Measurements from ENCODE around the gene TMEM167A. TPM values are rescaled to one million over a fixed set of nuclear protein-coding genes. Genes with fewer than 3 reads are reported as not detected.

TMEM167A gene
- polyA plus RNA-seq, 1 experiment: 149 TPM

GRCh38 chr5:83118471-83118870 is 41.3 kb upstream of the TMEM167A start:
- ChIA-PET POLR2A (no interaction called here), CTCF (no interaction called here)
- TF ChIP-seq, protein P1, sequence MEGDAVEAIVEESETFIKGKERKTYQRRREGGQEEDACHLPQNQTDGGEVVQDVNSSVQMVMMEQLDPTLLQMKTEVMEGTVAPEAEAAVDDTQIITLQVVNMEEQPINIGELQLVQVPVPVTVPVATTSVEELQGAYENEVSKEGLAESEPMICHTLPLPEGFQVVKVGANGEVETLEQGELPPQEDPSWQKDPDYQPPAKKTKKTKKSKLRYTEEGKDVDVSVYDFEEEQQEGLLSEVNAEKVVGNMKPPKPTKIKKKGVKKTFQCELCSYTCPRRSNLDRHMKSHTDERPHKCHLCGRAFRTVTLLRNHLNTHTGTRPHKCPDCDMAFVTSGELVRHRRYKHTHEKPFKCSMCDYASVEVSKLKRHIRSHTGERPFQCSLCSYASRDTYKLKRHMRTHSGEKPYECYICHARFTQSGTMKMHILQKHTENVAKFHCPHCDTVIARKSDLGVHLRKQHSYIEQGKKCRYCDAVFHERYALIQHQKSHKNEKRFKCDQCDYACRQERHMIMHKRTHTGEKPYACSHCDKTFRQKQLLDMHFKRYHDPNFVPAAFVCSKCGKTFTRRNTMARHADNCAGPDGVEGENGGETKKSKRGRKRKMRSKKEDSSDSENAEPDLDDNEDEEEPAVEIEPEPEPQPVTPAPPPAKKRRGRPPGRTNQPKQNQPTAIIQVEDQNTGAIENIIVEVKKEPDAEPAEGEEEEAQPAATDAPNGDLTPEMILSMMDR (IDR thresholded peaks at IDR 0.05; ENCODE audit: low read depth, low read length): no peak
- Histone ChIP-seq H3K27ac (ENCODE audit: low read depth, low read length) (no peak overlapping the region), H3K4me3 (ENCODE audit: low read depth, low read length) (no peak overlapping the region), H3K9me3 (ENCODE audit: control insufficient read depth, insufficient read depth, low read length) (0 out of 2 replicates have a peak, but pooled peaks cover 4% of the 10 kb centered on the region), H3K27me3 (ENCODE audit: control insufficient read depth, insufficient read depth, low read length) (no peaks in the 10 kb centered on the region)
- no peak for DNase-seq (ENCODE audit: low read depth, low spot score)

DNA sequence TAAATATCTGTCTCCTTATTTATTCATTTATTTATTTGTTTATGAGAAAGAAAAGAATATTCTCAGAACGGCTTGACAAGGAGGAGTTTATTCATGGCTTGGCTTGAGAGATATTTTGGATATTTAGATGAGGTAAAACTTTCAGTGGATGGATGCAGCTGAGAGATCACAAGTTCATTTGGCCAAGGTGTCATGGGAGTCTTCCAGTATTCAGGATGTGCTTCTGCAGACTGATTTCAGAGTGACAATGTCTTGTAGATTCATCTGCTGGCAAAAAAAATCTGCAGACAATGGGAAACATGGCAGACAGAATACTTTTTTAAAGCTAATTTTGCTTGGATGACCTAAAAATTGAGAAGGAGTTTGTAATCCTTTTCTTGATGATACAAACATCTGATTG is 38.6 kb upstream of the TMEM167A start:
- H3K27me3 ChIP-seq (ENCODE audit: control insufficient read depth, insufficient read depth, low read length): no peaks in the 10 kb centered on the region
- ChIA-PET POLR2A (no interaction called here), CTCF (no interaction called here)
- H3K27ac ChIP-seq (ENCODE audit: low read depth, low read length): no peak overlapping the region
- H3K4me3 ChIP-seq (ENCODE audit: low read depth, low read length): no peak overlapping the region
- DNase-seq (ENCODE audit: low read depth, low spot score): no peak
- TF ChIP-seq, protein P1 (IDR thresholded peaks at IDR 0.05; ENCODE audit: low read depth, low read length): no peak
- 0 out of 2 replicates have a peak, but pooled peaks cover 4% of the 10 kb centered on the region for H3K9me3 ChIP-seq (ENCODE audit: control insufficient read depth, insufficient read depth, low read length)

GRCh38 chr5:83109380-83109779 is 32.2 kb upstream of the TMEM167A start:
- Histone ChIP-seq H3K4me3 (ENCODE audit: low read depth, low read length) (no peak overlapping the region), H3K27me3 (ENCODE audit: control insufficient read depth, insufficient read depth, low read length) (no peaks in the 10 kb centered on the region), H3K9me3 (ENCODE audit: control insufficient read depth, insufficient read depth, low read length) (0 out of 2 replicates have a peak, but pooled peaks cover 4% of the 10 kb centered on the region), H3K27ac (ENCODE audit: low read depth, low read length) (no peak overlapping the region)
- TF ChIP-seq, protein P1 (IDR thresholded peaks at IDR 0.05; ENCODE audit: low read depth, low read length): no peak
- DNase-seq (ENCODE audit: low read depth, low spot score): no peak
- POLR2A ChIA-PET: no interaction called here
- CTCF ChIA-PET: no interaction called here

GRCh38 chr5:83107692-83108420 is 30.7 kb upstream of the TMEM167A start:
- TF ChIP-seq, protein P1 (IDR thresholded peaks at IDR 0.05; ENCODE audit: low read depth, low read length): no peak
- POLR2A ChIA-PET: no interaction called here
- Histone ChIP-seq H3K9me3 (ENCODE audit: control insufficient read depth, insufficient read depth, low read length) (no peaks in the 10 kb centered on the region), H3K4me3 (ENCODE audit: low read depth, low read length) (no peak overlapping the region), H3K27ac (ENCODE audit: low read depth, low read length) (no peak overlapping the region), H3K27me3 (ENCODE audit: control insufficient read depth, insufficient read depth, low read length) (no peaks in the 10 kb centered on the region)
- CTCF ChIA-PET: no interaction called here
- no peak for DNase-seq (ENCODE audit: low read depth, low spot score)

GRCh38 chr5:83104021-83104420 is 26.8 kb upstream of the TMEM167A start:
- Histone ChIP-seq H3K9me3 (ENCODE audit: control insufficient read depth, insufficient read depth, low read length) (no peaks in the 10 kb centered on the region), H3K4me3 (ENCODE audit: low read depth, low read length) (no peak overlapping the region), H3K27ac (ENCODE audit: low read depth, low read length) (no peak overlapping the region), H3K27me3 (ENCODE audit: control insufficient read depth, insufficient read depth, low read length) (no peaks in the 10 kb centered on the region)
- ChIA-PET POLR2A (no interaction called here), CTCF (no interaction called here)
- DNase-seq (ENCODE audit: low read depth, low spot score): no peak
- TF ChIP-seq, protein P1 (IDR thresholded peaks at IDR 0.05; ENCODE audit: low read depth, low read length): no peak

Data from AG04450 (cell line).